Measurements from ENCODE around the gene STXBP6. TPM values are rescaled to one million over a fixed set of nuclear protein-coding genes. Genes with fewer than 3 reads are reported as not detected.

Gene STXBP6
- total RNA-seq, 4 donors from 2014 or later: 2.6 to 5.5 (median 4.4) TPM

- peak overlapping the region in 3 of 4 donors; percentile 15 to 51 (median 37) for H3K27ac ChIP-seq
- intact Hi-C loops (cut with DNase I; ENCODE audit: low total_unique reads): no loop called here
- peaks cover 0 to 13% of the 10 kb centered on the region in 2 donors for H3K4me1 ChIP-seq
- peak in 1 of 2 donors; percentile 18 for DNase-seq
- no peak overlapping the region for H3K4me3 ChIP-seq
- TF ChIP-seq POLR2A (IDR thresholded peaks at IDR 0.05): no peak
- no peak for TF ChIP-seq CTCF (IDR thresholded peaks at IDR 0.05 in 4 of 5, conservative IDR thresholded peaks at IDR 0.05 in 1 of 5)
- H3K27me3 ChIP-seq: no peaks in the 10 kb centered on the region
- ATAC-seq: peak; percentile 60 to 70
- no peaks in the 10 kb centered on the region for H3K36me3 ChIP-seq
- in situ Hi-C loops (cut with MboI; ENCODE audit: low sequenced_read_pairs in 4 of 4): no loop called here
- H3K9me3 ChIP-seq: no peaks in the 10 kb centered on the region
Observed at GRCh38 chr14:24986206-24986893, 63.6 kb downstream of the STXBP6 start.

GRCh38 chr14:24984846-24985589 lies 64.9 kb downstream of the STXBP6 start:
- no peaks in the 10 kb centered on the region for H3K9me3 ChIP-seq
- H3K36me3 ChIP-seq: no peaks in the 10 kb centered on the region
- in situ Hi-C loops (cut with MboI; ENCODE audit: low sequenced_read_pairs in 4 of 4): no loop called here
- no peaks in the 10 kb centered on the region for H3K27me3 ChIP-seq
- no peak for DNase-seq
- TF ChIP-seq POLR2A (IDR thresholded peaks at IDR 0.05): no peak
- no peak for TF ChIP-seq CTCF (IDR thresholded peaks at IDR 0.05 in 4 of 5, conservative IDR thresholded peaks at IDR 0.05 in 1 of 5)
- peaks cover 0 to 13% of the 10 kb centered on the region in 2 donors for H3K4me1 ChIP-seq
- ATAC-seq: no peak
- intact Hi-C loops (cut with DNase I; ENCODE audit: low total_unique reads): no loop called here
- peak overlapping the region in 3 of 4 donors; percentile 16 to 51 (median 37) for H3K27ac ChIP-seq
- no peak overlapping the region for H3K4me3 ChIP-seq

DNA sequence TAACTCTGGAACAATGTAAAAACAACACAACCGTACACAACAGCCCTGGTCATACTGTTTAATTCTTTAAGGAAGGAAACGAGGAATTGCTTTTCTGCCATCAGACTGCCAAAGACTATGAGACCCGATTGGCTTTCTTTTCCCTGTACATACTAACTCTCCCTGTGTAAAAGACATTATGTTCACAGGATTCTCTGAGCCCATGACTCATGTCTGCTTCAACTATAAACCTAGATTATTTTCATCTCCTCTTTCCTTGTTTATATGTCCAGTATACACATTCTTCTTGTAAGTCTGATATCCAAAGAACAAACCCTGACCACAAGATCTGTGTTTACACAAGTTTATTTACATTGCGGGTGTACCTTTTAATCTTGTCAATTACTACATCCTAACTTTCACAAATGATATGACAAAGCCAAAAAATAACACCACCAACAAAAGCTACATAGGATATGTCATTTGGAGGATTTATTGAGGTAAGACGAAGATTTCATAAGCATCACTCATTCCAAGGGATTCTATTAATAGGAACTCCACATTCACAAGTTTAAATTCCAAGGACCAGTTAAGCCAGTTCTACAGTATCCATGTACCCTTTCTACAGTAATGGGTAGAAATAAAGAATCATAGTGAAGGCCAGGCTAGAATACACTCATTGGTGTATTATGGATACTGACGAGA lies 67.3 kb downstream of the STXBP6 start:
- intact Hi-C loops (cut with DNase I; ENCODE audit: low total_unique reads) (no loop called here), in situ Hi-C loops (cut with MboI; ENCODE audit: low sequenced_read_pairs in 4 of 4) (no loop called here)
- DNase-seq (no peak), ATAC-seq (no peak)
- Histone ChIP-seq H3K27ac (no peak overlapping the region), H3K4me1 (peaks cover 0 to 13% of the 10 kb centered on the region in 2 donors), H3K4me3 (no peak overlapping the region), H3K36me3 (no peaks in the 10 kb centered on the region), H3K9me3 (no peaks in the 10 kb centered on the region), H3K27me3 (no peaks in the 10 kb centered on the region)
- TF ChIP-seq POLR2A (IDR thresholded peaks at IDR 0.05): no peak
- TF ChIP-seq CTCF (IDR thresholded peaks at IDR 0.05 in 4 of 5, conservative IDR thresholded peaks at IDR 0.05 in 1 of 5): no peak

- ATAC-seq (no peak), DNase-seq (no peak)
- peaks cover 0 to under 1% of the 10 kb centered on the region in 2 donors for H3K4me1 ChIP-seq
- no peaks in the 10 kb centered on the region for H3K9me3 ChIP-seq
- TF ChIP-seq POLR2A (IDR thresholded peaks at IDR 0.05) (no peak), CTCF (IDR thresholded peaks at IDR 0.05 in 4 of 5, conservative IDR thresholded peaks at IDR 0.05 in 1 of 5) (no peak)
- in situ Hi-C loops (cut with MboI; ENCODE audit: low sequenced_read_pairs in 4 of 4) (no loop called here), intact Hi-C loops (cut with DNase I; ENCODE audit: low total_unique reads) (no loop called here)
- no peak overlapping the region for H3K4me3 ChIP-seq
- no peak overlapping the region for H3K27ac ChIP-seq
- H3K36me3 ChIP-seq: no peaks in the 10 kb centered on the region
- no peaks in the 10 kb centered on the region for H3K27me3 ChIP-seq
Observed at GRCh38 chr14:24979725-24980239, 70.2 kb downstream of the STXBP6 start.
